Stimulated activated CD8-positive, alpha-beta memory T cell treated with anti-CD3 and anti-CD28 coated beads, Interleukin-7, amount 100 ng/mL, for 1 hour (primary cell): ENCODE results near the gene RPS19BP1.
A peak's percentile ranks its signal among the peaks of the same experiment; 100 is the strongest.
"Not testable (repeated sequence)": the region's sequence is repeated elsewhere in the genome, so short reads cannot be mapped to it uniquely, and the experiment has no call there.

Experiments
- DNase-seq, 2 donors: peaks; one replicate each; pipeline ENCODE4 v3.0.0-alpha.2; 2020; ENCODE audit warnings: low read depth in 2 of 2

The RPS19BP1 gene

GRCh38 chr22:39528681-39529486 is 3.7 kb downstream of the RPS19BP1 start:
- peak; percentile 76 to 78 for DNase-seq

- DNase-seq = no peak
Measured at GRCh38 chr22:39528080-39528661, 4.4 kb downstream of the RPS19BP1 start.

GRCh38 chr22:39527481-39527961 is 5.0 kb downstream of the RPS19BP1 start:
- no peak for DNase-seq

GRCh38 chr22:39526736-39527171 is 5.8 kb downstream of the RPS19BP1 start:
- DNase-seq = no peak

- DNase-seq = no peak
Measured at GRCh38 chr22:39525658-39525975, 6.9 kb downstream of the RPS19BP1 start.

GRCh38 chr22:39524753-39525657 is 7.5 kb downstream of the RPS19BP1 start:
- no peak for DNase-seq

GRCh38 chr22:39524089-39524752 is 8.3 kb downstream of the RPS19BP1 start:
- no peak for DNase-seq

- no peak for DNase-seq
Measured at GRCh38 chr22:39522567-39523300, 9.8 kb downstream of the RPS19BP1 start.

GRCh38 chr22:39522091-39522490 is 10.5 kb downstream of the RPS19BP1 start:
- not testable (repeated sequence) for DNase-seq

GRCh38 chr22:39521106-39521885 is 11.3 kb downstream of the RPS19BP1 start:
- DNase-seq = not testable (repeated sequence)

GRCh38 chr22:39520226-39521105 is 12.1 kb downstream of the RPS19BP1 start, which contains the start of gene ATF4:
TSS of gene ATF4 (plus strand) at chr22:39520562. CDS start at chr22:39521446, 884 bp downstream.
- DNase-seq = peak; percentile 89 to 90

- no peak for DNase-seq
Measured at GRCh38 chr22:39519681-39520225, 12.8 kb downstream of the RPS19BP1 start.

GRCh38 chr22:39518996-39519680 is 13.4 kb downstream of the RPS19BP1 start:
- DNase-seq = no peak

GRCh38 chr22:39518144-39518786 is 14.3 kb downstream of the RPS19BP1 start:
- no peak for DNase-seq

- no peak for DNase-seq
Measured at GRCh38 chr22:39517470-39517869, 15.1 kb downstream of the RPS19BP1 start.

- DNase-seq = no peak
Measured at GRCh38 chr22:39515266-39516050, 17.1 kb downstream of the RPS19BP1 start.
